ENCODE results near the gene DLGAP1. TPM values are rescaled to one million over a fixed set of nuclear protein-coding genes. Genes with fewer than 3 reads are reported as not detected.
"Not testable (repeated sequence)": the region's sequence is repeated elsewhere in the genome, so short reads cannot be mapped to it uniquely, and the experiment has no call there.

Gene DLGAP1
- total RNA-seq, 1 donor from 2014 or later, result not detected

DNA sequence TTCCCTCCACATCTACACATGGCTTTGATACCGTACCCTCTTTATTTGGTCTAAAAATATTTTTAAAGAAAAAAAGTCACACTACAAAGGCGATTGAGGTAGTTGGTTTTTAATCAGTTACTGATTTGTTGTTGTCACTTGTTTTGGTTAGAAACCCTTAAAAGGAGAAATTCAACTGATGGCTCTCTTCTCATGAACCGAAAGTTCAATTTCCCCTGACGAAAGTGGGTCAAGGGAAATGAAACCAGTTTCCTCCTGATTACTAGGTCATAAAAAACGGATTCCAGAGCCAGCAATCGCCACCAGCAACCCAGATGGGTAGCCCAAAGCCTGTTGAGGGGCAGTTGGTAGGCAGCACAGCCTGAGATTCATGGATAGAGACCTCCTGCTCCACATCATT is 63.2 kb downstream of the DLGAP1 start:
- DNase-seq (ENCODE audit: low read depth in 2 of 2), result peak in 1 of 2 donors; percentile 0

DNA sequence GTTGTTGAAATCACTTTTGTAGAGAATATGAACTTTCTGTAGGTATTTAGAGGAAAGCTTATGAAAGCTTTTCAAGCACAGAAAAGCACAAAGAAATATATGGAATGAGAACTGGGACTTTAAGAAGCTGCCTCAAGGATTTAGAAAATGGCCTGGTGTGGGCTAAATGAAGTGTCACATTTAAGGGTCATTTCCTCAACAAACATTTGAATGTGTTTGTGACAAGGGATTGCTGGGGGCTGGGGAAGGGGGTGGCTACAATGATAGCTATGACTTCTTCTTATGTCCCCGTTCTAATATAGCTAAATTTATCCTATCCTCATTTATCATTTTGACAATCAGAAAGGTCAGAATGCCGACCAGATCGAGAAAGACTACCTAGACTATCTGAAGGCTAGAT is 69.2 kb downstream of the DLGAP1 start:
- DNase-seq (ENCODE audit: low read depth in 2 of 2), result no peak

DNA sequence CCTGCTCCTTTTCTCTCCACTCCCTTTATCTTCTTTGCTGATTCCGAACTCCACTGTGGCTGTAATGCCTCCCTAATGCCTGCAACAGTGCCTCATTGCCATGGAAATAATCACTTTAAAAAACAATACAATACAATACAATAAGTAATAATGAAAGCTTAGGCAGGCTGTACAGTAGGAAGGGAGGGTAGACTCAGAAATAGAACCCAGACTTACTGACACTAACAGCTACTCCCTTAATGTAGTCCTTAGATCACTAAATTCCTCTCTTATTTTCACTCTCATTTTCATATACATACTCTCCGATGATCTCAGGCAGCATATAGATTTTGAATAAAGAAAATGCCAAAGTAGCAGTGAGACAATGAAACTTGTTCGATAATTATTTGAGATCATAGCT is 70.2 kb downstream of the DLGAP1 start:
- DNase-seq (ENCODE audit: low read depth in 2 of 2), result peak in 1 of 2 donors; percentile 0

DNA sequence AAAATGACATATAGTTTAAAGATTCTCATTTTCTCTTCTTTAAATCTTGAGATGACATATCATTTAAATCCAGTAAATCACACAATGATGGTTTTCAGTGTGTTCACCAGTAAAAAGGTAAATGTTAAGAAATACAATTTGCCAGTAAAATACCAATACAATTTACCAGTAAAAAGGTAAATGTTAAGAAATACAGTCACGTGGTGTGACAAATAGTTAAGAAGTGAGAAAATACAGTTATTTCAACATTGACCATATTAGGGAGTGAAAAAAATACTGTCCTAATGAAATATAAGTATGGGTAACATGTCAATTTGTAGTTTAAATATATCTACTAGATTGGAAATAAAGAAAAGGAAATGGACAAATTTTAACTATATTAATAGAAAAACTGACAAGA is 80.5 kb downstream of the DLGAP1 start:
- no peak for DNase-seq (ENCODE audit: low read depth in 2 of 2)

DNA sequence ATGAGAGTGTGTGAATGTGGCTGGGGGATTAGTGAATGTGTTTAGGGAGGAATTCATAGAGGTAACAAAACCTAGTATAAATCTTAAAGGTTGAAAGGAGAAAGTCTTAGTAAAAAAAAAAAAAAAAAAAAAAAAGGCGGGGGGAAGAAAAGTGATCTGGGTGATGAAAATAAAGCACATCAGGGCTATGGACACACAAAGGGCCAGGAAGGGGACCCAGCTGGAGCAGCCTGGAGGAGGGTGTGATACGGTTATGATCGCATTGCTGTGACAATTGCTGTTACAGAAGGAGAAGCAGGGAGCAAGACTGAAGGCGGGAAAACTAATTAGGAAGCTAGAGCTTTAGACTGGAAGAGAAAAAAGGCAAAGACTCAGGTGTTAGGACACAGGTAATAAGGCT is 85.4 kb downstream of the DLGAP1 start:
- DNase-seq (ENCODE audit: low read depth in 2 of 2), result no peak

DNA sequence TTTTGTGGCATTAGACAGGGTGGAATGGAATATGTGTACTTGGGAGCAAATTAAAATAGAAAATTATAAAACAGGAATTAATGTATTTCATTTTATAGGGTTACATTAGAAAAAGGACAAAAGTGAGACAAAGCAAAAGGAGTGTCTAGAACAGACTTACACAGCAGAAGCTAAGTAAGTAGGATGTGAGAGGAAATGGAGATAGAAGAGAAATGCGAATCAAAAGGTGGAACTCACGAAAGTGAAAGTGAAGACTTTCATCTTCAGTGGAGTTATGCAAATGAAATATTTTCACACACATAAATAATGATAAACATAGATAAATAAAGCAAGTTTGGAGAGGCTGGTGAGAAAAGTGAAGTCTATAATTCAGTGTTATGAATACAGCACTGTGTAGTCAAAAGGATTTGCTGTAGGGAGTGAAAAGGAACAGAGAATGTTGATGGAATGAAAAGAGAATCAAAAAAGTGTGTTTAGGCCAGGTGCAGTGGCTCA is 94.8 kb downstream of the DLGAP1 start:
- no peak for DNase-seq (ENCODE audit: low read depth in 2 of 2)

DNA sequence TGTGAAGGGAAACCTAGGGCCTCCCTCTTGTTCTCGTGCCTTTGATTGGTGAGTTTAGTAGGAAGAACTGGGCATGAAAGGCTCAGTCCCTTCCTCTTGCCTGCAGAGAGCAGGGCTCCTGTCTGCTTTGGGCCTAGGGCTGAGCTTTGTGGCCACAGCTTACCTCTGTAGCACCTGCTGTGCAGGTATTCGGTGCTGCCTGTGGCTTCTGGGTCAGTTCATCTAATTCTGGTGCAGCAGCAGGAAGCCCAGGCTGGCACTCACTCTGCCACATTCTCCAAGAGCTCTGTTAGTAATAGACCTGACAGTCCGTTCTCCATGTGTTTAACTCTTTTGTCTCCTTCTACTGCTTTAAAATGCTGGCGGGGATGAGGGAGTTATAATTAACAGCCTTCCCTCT is 96.5 kb downstream of the DLGAP1 start:
- DNase-seq (ENCODE audit: low read depth in 2 of 2), result no peak

DNA sequence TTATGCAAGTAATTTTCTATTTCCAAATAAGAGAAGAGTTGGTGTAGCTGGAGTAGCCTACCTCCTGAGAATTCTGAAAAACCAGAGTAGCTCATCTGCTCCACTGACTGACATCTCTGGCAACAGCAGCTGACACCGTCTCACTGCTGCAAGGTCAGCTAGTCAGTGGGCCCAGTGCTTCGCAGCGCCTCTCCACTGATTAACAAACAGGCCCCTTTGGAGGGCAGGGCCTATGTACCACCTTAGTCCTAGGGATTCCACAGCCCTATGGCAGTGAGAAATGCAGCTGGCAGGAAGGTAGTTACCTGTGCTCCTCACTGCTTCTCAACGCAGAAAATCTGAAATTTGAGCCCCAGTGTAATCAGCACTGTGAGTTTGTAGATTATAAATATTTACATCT is 97.5 kb downstream of the DLGAP1 start:
- no peak for DNase-seq (ENCODE audit: low read depth in 2 of 2)

DNA sequence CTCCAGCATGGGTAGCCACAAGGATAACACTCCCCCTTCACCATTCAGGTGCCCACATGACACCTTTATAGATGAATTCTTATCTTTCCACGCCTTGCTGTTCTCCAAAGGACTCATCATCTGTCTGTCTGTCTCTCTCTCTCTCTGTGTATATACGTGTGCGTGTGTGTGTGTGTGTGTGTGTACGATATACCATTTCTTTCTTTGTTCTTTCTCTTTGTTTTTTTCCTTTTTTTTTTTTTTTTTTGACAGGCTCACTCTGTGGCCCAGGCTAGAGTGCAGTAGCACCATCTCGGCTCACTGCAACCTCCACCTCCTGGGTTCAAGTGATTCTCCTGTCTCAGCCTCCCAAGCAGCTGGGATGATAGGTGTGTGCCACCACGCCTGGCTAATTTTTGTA is 98.2 kb downstream of the DLGAP1 start:
- no peak for DNase-seq (ENCODE audit: low read depth in 2 of 2)

DNA sequence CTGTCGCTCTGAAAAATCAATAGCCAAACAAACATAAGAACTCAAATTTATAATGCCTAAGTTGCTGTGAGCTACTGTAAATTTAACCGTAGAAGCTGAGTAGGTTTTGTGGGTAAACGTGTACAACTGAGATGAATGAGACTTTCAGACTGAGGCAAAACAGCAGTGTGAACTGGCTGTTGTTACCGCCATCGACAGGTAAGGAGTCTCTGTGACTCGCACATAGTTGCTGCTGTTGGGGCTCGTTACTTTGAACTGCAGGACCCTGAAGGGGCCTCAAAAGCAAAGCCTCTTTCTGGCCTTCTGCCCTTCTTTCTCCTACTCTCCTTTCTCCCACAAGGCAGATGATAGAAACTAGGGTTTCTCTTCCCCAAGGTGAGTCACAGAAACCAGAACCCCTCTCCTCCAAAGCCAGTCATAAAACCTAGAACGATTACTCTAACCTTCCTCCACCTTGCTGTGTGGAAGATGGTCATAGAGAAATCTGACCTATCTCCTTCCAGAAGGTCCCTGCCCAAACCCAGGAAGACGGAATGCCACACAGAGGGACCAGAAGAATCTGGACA is 101.2 kb downstream of the DLGAP1 start:
- no peak for DNase-seq (ENCODE audit: low read depth in 2 of 2)

DNA sequence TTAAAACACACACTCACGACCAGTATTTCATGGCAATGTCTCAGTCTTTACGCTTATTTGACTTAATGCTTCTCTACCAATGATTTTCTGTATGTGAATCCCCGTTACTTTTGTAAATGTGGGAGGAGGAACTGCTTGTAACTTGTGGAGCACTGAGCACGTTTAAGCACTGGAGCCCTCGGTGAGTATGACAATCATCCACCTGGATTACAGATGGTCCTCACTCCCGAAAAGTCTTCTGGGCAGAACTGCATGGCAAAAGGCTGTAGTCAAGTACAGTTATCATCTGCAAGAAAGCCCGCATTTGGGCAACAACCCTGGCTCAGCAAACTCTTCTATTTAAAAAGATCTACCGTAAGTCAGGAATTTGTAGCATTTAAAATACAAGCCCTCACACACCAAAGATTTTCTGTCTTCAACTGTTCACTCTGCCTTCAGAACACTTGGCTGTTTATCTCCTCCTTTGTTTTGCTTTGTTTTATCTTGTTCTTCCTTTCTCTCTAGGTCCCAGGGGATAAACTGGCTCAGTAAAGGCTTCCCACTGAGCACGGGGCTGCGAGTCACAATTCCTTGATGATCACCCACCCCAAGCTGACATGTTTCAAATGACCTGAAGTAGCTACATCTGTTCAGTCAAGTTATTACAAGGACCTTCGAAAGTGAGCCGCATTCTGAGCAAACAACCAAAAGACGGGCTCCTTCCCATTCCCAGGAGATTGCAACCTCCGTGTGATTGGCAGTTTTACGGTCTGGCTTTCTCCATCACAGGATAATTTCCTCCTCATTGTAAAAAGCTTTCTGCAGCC is 102.2 kb downstream of the DLGAP1 start:
- DNase-seq (ENCODE audit: low read depth in 2 of 2), result no peak

DNA sequence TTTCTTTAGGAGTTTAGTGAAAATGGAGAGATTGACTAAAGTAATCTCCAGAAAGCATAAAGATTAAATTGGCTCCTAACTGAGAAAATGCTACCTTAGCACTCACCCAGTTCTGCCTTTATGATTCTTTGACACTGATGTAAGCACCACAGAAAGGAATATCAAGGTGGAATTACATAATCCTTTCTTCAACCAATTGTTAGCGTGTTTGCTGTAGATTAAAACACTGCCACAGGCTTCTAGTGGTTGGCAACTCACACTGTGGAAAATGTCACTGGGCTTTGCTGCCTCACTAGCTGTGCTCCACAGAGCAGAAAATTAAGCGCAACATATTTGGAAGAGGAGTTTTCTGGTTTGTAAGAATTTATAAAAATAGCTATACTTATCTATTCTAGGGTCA is 104.1 kb downstream of the DLGAP1 start:
- DNase-seq (ENCODE audit: low read depth in 2 of 2), result no peak

DNA sequence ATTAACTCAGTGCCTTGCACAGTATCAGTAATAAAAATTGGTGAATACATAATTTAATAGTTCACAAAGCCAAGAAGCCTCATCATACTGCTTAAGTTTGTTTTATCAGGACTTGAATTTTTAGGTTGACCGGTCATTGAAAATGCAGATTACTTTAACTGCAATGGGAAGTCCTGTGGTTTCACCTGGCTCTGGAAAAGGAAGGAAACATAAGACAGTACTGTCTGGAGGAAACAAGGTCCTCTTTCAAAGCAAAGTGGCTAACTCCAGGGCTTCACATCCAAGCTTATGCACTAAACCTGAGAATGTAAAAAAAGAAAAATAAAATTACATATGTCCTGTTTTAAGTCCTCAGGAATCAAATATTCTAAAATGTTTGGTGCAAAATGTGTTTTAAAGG is 119.7 kb downstream of the DLGAP1 start:
- no peak for DNase-seq (ENCODE audit: low read depth in 2 of 2)

DNA sequence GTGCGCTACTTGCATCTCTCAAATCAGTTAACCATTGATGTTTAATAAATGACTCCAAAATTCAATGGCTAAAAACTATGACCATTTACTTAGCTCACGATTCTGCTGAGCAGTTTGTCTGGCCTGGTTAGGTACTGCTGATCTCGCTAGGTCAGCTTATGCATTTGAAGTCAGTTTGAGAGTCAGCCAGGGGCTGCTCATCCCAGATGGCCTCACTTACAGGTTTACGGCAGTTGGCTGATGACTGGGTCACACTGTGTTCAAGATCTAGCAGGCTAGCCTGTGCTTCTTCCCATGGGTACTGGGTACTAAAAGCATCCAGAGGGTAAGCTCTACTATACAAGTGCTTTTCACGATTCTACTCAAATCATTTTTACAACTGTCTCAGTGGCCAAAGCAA is 122.1 kb downstream of the DLGAP1 start:
- no peak for DNase-seq (ENCODE audit: low read depth in 2 of 2)

DNA sequence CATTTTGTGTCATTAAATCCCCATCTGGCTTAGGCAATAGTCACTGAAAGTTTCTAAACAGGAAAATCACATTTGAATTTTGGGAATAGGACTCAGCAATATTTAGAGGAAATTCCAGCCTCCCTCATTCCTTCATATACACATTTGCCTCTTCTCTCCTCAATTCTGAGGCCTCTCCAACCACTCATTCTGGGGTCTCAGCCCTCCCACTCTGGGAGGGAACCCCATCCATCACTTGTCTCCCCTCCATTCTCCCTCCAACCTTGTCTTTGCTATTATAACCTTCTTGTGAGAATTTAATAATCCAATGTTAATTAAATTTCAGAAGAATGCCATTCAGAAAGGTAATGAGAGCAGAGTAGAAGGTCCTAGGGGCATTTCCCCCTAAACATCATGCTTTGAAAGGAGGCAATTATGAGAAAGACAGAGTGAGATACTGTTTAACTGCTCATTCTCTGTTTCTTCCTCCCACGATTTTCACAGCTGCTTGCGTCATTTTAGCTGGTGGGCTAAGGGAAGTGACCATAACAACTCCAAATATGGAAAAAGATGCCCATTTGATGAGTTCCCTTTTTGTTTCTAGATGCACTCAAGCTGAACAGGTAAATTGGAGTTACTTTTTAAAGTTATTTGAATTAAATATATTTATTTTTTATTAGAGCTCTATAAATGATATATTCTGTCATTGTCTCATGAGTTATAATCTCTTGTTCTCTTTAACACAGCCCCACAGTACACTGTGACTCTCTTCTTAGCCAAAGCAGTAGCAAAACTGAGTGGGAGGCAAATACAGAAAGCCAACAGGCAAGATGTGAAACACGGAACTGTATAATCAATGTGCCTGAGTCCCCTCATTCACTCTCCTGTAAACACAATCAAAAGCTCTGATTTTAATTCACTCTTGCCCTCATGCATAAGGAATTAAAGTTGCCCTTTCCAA is 135.1 kb downstream of the DLGAP1 start:
- no peak for DNase-seq (ENCODE audit: low read depth in 2 of 2)

DNA sequence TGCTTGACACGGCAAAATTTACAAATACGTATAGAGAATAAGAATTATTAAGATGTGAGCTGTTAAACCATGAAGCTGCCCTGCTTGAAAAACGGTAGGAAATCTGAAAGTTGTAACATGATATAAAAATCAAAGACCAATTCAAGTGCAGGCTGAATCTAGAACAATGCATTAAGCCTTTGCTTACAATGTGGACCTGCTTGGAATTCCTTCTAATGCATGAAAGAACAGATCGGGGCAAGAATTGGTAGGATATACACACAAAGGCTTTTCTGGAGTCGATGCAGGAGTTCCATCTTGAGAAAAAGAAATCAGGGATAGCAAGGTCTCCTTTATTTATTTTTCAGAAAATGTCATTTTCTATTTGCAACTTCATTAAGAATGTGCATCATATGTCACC is 136.8 kb downstream of the DLGAP1 start:
- DNase-seq (ENCODE audit: low read depth in 2 of 2), result no peak

DNA sequence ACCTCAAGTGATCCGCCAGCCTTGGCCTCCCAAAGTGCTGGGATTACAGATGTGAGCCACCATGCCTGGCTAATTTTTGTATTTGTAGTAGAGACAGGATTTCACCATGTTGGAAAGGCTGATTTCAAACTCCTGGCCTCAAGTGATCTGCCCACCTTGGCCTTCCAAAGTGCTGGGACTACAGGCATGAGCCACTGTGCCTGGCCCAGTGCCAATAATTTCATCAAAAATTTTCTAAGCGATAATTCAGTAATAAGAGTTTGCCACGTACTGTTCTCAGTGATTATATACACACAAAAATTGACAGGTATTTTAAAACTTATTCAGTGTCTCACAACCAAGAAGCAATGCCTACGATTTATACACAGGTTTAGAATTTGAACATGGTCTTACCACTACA is 143.2 kb downstream of the DLGAP1 start:
- DNase-seq (ENCODE audit: low read depth in 2 of 2), result not testable (repeated sequence)

DNA sequence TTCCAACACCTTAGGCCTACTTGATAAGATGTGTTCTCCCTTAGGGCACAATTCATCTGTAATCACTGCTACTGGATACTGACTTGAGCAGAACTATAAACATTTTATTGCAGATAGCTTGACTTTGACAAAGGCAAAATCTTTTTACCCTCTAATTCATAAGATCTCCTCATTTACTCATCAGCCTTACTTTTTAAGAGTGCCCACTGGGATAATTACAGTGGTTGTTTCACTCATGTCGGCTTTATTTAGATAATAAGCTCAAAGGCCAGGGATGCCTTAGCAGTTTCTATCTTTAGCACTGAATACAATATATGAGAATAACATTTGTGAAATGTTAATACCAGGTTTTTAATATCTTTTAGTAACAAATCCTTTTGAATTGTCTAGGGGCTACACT is 144.0 kb downstream of the DLGAP1 start:
- DNase-seq (ENCODE audit: low read depth in 2 of 2), result no peak

DNA sequence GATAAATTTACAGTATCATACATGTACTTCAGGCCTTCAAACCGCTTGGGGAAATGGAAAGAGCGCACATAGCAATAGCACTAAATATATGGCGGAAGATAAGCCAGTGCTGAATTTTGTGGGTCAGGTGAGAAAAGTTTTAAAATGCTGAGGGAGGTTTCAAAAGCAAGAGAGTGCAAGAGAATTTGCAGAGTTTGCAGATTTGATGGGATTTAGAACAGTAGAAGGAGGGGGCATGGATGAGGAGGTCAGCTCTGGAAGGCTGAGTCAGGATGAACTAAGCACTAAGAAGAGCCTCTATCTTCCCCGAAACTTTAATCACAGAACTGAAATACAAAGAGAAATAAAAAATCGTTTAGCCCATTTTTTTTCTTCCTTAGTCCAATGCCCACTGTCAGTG is 145.9 kb downstream of the DLGAP1 start:
- DNase-seq (ENCODE audit: low read depth in 2 of 2), result no peak

DNA sequence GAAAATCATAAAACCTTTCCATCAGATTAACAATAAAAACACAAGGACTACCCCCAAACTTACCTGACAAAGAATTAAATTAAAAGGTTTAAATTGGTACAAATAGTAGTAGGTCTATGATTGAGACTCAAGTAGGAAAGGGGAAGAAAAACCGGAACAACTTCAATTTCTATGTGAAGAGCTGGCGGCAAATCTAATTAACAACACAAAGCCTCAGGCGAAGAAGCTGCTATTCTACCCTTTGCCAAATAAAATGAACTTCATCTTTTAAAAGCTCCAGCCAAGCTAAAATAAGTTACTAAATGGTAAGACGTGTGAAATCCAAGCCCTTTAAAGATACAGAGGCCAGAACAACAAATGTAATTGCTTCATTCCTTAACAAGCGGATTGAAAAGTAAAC is 146.5 kb downstream of the DLGAP1 start:
- DNase-seq (ENCODE audit: low read depth in 2 of 2), result no peak

DNA sequence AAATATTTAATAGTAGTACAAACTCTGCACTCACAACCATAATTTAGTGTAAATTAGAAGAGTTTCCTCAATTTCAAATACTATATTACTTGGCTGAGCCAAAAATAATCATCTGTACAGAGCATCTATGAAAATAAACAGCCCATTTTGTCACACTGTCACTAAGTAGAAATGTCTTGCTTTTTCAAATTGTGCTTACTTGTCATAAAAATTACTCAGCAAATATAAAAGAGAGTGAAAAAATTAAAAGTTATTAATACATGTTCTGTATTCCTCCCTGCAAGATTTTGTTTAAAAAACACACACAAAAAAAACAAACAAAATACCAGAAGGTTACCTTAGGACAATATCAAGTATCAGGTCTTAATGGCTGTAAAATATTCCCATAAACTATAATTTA is 155.7 kb downstream of the DLGAP1 start:
- no peak for DNase-seq (ENCODE audit: low read depth in 2 of 2)

DNA sequence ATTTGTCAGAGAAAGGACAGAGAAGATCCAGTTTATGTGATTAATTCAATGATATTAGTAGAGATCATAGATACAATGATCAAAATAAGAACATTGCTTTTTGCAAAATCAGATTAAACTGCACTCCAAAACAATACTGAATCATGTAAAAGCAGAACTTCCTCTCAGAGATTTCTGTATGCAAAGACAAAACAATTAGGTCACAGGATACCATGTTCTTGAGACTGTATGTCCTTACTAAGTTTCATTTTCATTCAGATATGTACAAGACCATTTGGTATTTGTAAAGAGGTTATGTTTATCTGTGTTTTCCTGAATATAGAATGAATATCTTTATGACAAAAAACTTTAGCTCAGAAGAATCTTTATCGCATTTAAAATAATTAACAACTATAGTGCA is 161.8 kb downstream of the DLGAP1 start:
- DNase-seq (ENCODE audit: low read depth in 2 of 2), result no peak
